Measurements from ENCODE around the gene ZSWIM5.
"Not testable (repeated sequence)": the region's sequence is repeated elsewhere in the genome, so short reads cannot be mapped to it uniquely, and the experiment has no call there.

The ZSWIM5 gene

GRCh38 chr1:45146833-45147232, 59.6 kb downstream of the ZSWIM5 start:
- DNase-seq (ENCODE audit: low read depth, low spot score) = no peak

- DNase-seq (ENCODE audit: low read depth, low spot score) = no peak
Observed at GRCh38 chr1:45141247-45142003, 65.0 kb downstream of the ZSWIM5 start.

DNA sequence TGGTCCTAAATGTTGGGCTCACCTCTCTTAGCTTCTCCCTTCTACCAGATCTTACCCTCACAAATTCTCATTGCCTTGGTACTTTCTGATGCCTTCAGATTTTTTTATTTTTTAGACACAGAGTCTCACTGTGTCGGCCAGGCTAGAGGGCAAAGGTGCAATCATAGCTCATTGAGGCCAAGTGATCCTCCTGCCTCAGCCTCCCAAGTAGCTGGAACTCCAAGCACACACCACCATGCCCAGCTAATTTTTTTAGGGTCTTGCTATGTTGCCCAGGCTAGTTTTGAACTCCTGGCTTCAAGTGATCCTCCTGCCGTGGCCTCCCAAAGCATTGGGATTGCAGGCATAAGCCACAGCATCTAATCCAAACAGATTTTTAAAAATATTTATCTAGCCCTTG, 69.4 kb downstream of the ZSWIM5 start:
- DNase-seq (ENCODE audit: low read depth, low spot score) = no peak

GRCh38 chr1:45135316-45135715, 71.1 kb downstream of the ZSWIM5 start:
- DNase-seq (ENCODE audit: low read depth, low spot score) = no peak

GRCh38 chr1:45134461-45134873, 71.9 kb downstream of the ZSWIM5 start:
- no peak for DNase-seq (ENCODE audit: low read depth, low spot score)

DNA sequence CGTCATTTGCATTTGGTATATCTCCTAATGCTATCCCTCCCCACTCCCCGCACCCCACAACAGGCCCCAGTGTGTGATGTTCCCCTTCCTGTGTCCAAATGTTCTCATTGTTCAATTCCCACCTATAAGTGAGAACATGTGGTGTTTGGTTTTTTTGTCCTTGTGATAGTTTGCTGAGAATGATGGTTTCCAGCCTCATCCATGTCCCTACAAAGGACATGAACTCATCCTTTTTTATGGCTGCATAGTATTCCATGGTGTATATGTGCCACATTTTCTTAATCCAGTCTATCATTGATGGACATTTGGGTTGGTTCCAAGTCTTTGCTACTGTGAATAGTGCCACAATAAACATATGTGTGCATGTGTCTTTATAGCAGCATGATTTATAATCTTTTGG, 73.7 kb downstream of the ZSWIM5 start:
- DNase-seq (ENCODE audit: low read depth, low spot score) = not testable (repeated sequence)

DNA sequence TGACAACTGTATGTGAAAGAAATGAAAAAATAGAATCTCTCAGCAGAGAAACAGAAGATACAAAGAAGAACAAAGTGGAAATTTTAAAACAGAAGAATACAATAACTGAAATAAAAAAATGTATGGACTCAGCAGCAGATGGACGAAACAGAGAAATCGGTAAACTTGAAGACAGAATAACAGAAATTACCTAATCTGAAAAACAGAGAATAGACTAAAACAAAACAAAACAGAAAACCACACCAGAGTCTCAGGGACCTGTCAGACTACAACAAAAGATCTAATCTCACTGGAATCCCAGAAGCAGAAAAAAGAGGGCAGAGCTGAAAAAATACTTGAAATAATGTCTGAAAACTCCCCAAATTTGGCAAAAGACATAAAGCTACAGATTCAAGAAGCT, 83.0 kb downstream of the ZSWIM5 start:
- DNase-seq (ENCODE audit: low read depth, low spot score) = no peak

DNA sequence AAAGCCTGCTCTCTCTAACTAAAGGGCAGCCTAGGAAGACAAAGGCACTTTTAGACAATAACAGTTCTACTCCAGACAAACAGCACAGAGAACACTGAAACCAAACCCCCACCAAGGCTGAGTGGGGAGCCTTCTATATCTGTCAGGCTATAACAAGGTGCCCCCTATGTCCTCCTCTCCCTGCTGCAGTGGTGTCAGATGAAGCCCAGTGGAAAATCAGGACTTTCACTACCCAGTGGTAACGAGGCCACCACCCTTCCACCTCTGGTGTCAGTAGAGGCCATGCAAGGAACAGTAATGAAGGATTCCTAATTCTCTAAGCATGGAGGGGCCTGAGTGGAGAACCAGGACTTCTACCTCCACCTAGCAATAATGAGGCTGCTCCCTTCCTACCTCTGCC, 83.7 kb downstream of the ZSWIM5 start:
- DNase-seq (ENCODE audit: low read depth, low spot score) = no peak

- DNase-seq (ENCODE audit: low read depth, low spot score) = no peak
Observed at GRCh38 chr1:45117766-45118165, 88.6 kb downstream of the ZSWIM5 start.

GRCh38 chr1:45116820-45117219, 89.6 kb downstream of the ZSWIM5 start:
- no peak for DNase-seq (ENCODE audit: low read depth, low spot score)

DNA sequence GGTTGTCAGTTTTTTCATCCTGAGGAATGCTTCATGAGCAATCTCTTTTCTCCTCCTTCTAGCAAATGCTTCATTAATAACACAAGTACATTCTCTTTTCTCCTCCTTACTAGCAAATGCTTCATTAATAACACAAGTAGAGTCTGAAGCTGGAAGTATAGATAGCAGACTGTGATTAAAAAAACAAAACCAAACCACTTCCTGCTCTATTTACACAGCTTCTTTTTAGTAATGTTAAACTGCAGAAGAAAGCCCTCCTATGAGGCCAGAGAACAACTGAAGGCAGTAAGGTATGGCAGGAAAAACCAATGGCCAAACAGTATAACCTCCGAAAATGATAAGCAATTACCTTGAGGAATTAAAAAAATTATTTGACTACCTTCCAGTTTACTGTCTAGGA, 90.1 kb downstream of the ZSWIM5 start:
- no peak for DNase-seq (ENCODE audit: low read depth, low spot score)

GRCh38 chr1:45115198-45115597, 91.2 kb downstream of the ZSWIM5 start:
- not testable (repeated sequence) for DNase-seq (ENCODE audit: low read depth, low spot score)

GRCh38 chr1:45112661-45113060, 93.7 kb downstream of the ZSWIM5 start:
- no peak for DNase-seq (ENCODE audit: low read depth, low spot score)

GRCh38 chr1:45111239-45111638, 95.2 kb downstream of the ZSWIM5 start:
- DNase-seq (ENCODE audit: low read depth, low spot score) = no peak

- no peak for DNase-seq (ENCODE audit: low read depth, low spot score)
Observed at GRCh38 chr1:45107782-45108181, 98.6 kb downstream of the ZSWIM5 start.

GRCh38 chr1:45106864-45107263, 99.5 kb downstream of the ZSWIM5 start:
- DNase-seq (ENCODE audit: low read depth, low spot score) = not testable (repeated sequence)

DNA sequence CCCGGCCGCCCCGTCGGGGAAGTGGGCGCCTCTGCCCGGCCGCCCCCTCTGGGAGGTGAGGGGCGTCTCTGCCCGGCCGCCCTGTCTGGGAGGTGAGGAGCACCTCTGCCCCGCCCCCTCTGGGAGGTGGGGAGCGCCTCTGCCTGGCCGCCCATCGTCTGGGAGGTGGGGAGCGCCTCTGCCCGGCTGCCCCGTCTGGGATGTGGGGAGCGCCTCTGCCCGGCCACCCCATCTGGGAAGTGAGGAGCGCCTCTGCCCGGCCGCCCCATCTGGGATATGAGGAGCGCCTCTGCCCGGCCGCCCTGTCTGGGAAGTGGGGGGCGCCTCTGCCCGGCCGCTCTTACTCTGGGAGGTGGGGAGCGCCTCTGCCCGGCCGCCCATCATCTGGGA, 100.3 kb downstream of the ZSWIM5 start:
- not testable (repeated sequence) for DNase-seq (ENCODE audit: low read depth, low spot score)

DNA sequence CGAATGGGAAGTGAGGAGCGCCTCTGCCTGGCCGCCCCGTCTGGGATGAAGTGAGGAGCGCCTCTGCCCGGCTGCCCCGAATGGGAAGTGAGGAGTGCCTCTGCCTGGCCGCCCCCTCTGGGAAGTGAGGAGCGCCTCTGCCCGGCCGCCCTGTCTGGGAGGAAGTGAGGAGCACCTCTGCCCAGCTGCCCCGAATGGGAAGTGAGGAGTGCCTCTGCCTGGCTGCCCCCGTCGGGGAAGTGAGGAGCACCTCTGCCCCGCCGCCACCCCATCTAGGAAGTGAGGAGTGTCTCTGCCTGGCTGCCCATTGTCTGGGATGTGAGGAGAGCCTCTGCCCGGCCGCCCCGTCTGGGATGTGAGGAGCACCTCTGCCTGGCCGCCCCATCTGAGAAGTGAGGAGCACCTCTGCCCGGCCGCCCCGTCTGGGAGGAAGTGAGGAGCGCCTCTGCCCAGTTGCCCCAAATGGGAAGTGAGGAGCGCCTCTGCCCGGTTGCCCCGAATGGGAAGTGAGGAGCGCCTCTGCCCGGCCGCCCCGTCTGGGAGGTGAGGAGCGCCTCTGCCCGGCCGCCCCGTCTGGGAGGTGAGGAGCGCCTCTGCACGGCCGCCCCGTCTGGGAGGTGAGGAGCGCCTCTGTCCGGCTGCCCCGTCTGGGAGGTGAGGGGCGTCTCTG, 100.8 kb downstream of the ZSWIM5 start:
- not testable (repeated sequence) for DNase-seq (ENCODE audit: low read depth, low spot score)

GRCh38 chr1:45103534-45103933, 102.9 kb downstream of the ZSWIM5 start:
- no peak for DNase-seq (ENCODE audit: low read depth, low spot score)

GRCh38 chr1:45101947-45102346, 104.5 kb downstream of the ZSWIM5 start:
- no peak for DNase-seq (ENCODE audit: low read depth, low spot score)

- DNase-seq (ENCODE audit: low read depth, low spot score) = not testable (repeated sequence)
Observed at GRCh38 chr1:45101528-45101927, 104.9 kb downstream of the ZSWIM5 start.

- no peak for DNase-seq (ENCODE audit: low read depth, low spot score)
Observed at GRCh38 chr1:45097944-45098343, 108.5 kb downstream of the ZSWIM5 start.

DNA sequence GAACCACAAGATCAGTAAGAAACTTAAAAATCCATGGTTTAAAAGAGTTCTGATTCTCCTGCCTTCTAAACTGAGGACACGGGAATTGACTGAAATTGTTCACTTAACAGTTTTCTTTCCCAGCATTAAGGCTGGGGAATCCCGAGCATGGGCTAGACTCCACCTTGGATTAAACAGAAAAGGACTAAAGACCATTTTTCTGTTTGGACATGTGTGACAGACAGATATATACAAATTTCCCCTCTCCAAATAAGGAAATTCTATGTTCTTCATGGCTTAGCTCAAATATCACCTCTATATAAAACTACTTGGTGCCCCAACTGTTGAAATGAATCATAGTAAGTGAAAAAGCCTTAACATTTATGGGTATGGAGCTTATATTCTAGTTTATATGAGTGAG, 109.3 kb downstream of the ZSWIM5 start:
- no peak for DNase-seq (ENCODE audit: low read depth, low spot score)
